Left ventricle myocardium superior (tissue), 1 donor: ENCODE measurements around the gene RSPH9. TPM values are rescaled to one million over a fixed set of nuclear protein-coding genes. Genes with fewer than 3 reads are reported as not detected.
"Not testable (repeated sequence)": the region's sequence is repeated elsewhere in the genome, so short reads cannot be mapped to it uniquely, and the experiment has no call there.

Experiments
- ATAC-seq: fragments of 200-7000 bp; cut with Tn5 transposase; one replicate; pipeline ENCODE4 v1.9.1; 2020; ENCODE audit warnings: mild to moderate bottlenecking, moderate library complexity
- DNase-seq: peaks from one replicate; pipeline ENCODE4 v3.0.0-alpha.2; 2020
- intact Hi-C: fragments of 100-400 bp; cut with micrococcal nuclease; formaldehyde crosslinking; loops from one replicate; pipeline ENCODE4 v1.11.0; 2022
- total RNA-seq: library from RNA; stranded (reverse); fragmentation: NEBNext Ultra II Directional; extraction: Animal tissue kit (Norgen Biotek cat#: 25700); gene quantifications from one replicate; pipeline ENCODE4 v1.2.1, GENCODE V29; 2021
- donor health status: DM: no; HTN: yes; CAD: no; lungs with severe emphysema.

Gene RSPH9
- total RNA-seq, 1 donor from 2014 or later = 0.15 TPM

DNA sequence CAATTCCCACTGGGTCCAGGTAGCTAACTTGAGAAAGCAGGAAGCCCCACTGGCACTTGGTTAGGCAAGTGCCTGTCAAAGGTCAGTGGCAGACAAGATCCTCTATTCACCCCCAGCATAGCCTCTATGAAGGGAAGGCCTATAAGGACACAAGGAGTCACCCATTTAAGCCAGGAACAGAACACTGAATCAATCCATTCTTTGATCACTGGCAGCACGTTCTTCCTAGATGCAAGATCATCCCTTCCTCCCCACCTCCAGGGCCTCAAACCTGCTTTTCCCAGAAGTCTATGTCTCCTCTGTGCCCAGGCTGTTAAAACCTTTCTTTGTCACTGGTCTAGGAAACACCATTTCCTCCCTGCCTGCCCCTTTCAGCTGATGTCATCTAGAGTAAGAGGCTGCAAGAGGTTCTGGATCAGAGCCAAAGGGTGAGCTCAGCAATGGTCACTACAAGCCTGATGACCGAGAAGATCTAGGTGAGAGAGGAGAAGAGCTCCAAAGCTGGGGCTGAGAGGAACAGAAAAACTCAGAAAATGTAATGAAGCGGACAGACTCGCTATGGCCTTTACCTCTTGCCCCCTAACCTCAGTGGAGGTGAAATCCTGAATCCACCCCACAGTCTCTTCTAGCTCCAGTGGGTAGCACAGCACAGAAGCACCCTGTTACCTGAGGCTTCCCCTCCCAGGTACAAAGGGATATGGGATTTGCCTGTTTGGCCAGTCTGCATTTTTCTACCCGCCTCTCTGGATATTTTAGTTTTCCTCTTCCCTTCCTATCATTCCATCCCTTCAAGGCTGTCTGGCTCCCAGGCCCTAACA lies 17.6 kb upstream of the RSPH9 start:
- intact Hi-C loops = no loop called here
- ATAC-seq = peak; percentile 6
- DNase-seq = peak; percentile 46

GRCh38 chr6:43628393-43629103 lies 16.3 kb upstream of the RSPH9 start:
- DNase-seq (no peak), ATAC-seq (peak; percentile 4)
- intact Hi-C loops = no loop called here

- peak; percentile 99 for DNase-seq
- intact Hi-C loops = no loop called here
- ATAC-seq = peak; percentile 89
Measured at GRCh38 chr6:43629104-43629504, 15.7 kb upstream of the RSPH9 start, which contains the start of gene GTPBP2. TSS of gene GTPBP2 (minus strand) at chr6:43629264. CDS start at chr6:43629162, 102 bp downstream.

GRCh38 chr6:43629505-43630300 lies 15.1 kb upstream of the RSPH9 start:
- peak; percentile 95 for DNase-seq
- intact Hi-C loops = no loop called here
- peak; percentile 88 for ATAC-seq

DNA sequence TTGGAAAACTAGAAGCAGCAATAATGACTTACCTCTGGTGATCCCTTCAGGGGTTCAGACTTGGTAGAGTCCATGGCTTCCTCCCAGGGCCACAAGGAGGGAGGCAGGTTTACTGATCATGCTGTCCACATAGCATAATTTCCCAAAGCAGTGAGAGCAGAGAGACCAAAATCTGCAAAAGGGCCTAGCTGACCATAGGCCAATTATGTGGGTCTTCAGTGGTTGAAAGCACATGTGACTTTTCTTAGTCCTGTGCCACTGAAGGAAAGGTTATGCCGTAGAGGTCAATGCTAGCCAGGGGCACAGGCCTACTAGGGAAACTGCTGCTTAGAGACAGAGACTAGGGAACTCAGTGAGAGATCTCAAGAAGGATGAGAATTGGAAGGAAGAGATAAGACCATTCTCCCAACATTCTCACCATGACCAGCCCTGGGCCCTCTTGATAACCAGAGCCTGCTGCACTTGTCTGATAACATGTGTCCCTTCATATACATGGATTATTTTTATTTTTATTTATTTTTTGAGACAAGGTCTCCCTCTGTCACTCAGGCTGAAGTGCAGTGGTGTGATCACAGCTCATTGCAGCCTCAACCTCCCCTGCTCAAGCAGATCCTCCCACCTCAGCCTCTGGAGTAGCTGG lies 13.7 kb upstream of the RSPH9 start:
- DNase-seq (no peak), ATAC-seq (no peak)
- intact Hi-C loops = no loop called here

- intact Hi-C loops, DNase-seq, ATAC-seq: not testable (repeated sequence)
Measured at GRCh38 chr6:43633002-43633401, 11.8 kb upstream of the RSPH9 start.

- intact Hi-C loops = no loop called here
Measured at GRCh38 chr6:43634702-43635303, 10.0 kb upstream of the RSPH9 start.

GRCh38 chr6:43635387-43636307 lies 9.2 kb upstream of the RSPH9 start, which contains the start of gene MAD2L1BP:
TSS of gene MAD2L1BP (plus strand) at chr6:43635840. CDS start at chr6:43635876, 36 bp downstream.
- DNase-seq (peak; percentile 90), ATAC-seq (peak; percentile 90)
- intact Hi-C loops = no loop called here

More at GRCh38 chr6:43634702-43635303, 10.0 kb upstream of the RSPH9 start:
- ATAC-seq = no peak
- no peak for DNase-seq

- ATAC-seq (no peak), DNase-seq (no peak)
- intact Hi-C loops = no loop called here
Measured at GRCh38 chr6:43636308-43636659, 8.6 kb upstream of the RSPH9 start.

- intact Hi-C loops = no loop called here
- ATAC-seq (no peak), DNase-seq (no peak)
Measured at GRCh38 chr6:43639984-43640800, 4.6 kb upstream of the RSPH9 start.

GRCh38 chr6:43645613-43645964 lies 753 bp downstream of the RSPH9 start:
- intact Hi-C loops = no loop called here
- peak; percentile 4 for ATAC-seq
- no peak for DNase-seq

DNA sequence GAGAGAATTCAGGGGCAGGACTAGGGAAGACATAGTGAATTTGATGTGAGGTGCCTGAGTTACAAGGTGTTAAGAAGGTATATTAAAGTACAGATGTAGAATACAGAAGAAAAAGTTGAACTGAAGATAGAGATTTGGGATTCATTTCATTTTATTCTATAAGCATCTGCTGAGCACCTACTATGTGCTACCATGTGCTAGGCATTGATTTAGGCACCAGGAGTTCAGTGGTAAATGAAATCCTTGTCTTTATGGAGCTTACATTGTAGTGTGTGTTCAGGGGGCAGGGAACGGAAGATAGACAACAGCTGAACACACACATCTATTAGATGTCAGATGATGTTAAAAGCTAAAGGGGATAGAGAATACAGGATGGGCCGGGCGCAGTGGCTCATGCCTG lies 2.8 kb downstream of the RSPH9 start:
- DNase-seq (no peak), ATAC-seq (no peak)
- intact Hi-C loops = no loop called here

DNA sequence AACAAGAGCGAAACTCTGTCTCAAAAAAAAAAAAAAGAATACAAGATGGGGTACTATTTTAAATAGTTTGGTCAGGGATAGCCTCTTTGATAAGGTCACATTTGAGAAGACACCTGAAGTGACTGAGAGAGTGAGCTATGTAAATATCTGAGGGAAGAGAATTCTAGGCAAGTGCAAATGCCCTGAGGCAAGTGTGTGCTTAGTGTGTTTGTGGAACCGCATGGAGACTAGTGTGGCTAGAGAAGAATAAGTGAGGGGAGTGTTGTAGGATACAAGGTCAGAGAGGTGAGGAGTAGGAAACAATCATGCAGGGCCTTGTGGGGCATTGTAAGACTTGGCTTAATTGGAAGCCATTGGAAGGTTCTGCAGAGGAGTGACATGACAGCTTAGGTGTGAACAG lies 3.4 kb downstream of the RSPH9 start:
- intact Hi-C loops = no loop called here
- no peak for DNase-seq

DNA sequence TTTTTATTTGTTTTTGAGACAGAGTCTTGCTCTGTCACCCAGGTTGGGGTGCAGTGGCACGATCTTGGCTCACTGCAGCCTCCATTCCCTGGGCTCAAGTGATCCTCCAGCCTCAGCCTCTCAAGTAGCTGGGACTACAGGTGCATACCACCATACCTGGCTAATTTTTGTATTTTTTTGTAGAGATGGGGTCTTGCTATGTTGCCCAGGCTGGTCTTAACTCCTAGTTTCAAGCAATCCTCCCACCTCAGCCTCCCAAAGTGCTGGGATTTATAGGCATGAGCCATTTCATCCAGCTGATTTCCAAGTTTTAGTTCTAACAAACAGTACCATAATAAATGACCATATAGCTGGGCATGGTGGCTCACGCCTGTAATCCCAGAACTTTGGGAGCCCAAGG lies 8.0 kb downstream of the RSPH9 start:
- ATAC-seq, intact Hi-C loops, DNase-seq: not testable (repeated sequence)

More for the DNA sequence above, 3.4 kb downstream of the RSPH9 start:
- ATAC-seq = no peak

DNA sequence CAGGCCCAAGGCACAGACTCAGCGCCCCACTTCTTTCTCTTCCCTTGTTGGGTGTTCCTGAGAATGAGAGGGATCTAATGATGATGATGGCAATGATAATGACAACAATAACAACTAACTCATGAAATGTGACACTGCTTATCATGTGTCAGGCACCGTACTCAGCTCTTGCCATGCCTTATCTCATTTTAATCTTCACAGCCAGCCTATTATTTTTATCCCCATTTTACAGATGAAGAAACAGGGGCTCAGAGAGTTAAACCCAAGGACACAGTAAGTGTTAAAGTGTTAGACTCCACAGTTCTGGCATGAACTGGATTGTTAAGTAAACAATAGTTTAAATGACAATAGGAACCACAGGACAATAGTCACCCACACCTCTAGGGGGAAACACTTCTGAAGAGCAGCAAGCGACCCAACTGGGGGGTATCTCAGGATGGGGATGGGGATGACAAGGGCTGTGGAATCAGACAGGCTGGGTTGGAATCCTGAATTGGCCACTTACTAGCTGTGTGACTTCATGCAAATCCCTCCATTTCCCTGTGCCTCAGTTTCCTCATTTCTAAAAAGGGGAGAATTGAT lies 12.5 kb downstream of the RSPH9 start:
- intact Hi-C loops = no loop called here
- DNase-seq (no peak), ATAC-seq (no peak)

DNA sequence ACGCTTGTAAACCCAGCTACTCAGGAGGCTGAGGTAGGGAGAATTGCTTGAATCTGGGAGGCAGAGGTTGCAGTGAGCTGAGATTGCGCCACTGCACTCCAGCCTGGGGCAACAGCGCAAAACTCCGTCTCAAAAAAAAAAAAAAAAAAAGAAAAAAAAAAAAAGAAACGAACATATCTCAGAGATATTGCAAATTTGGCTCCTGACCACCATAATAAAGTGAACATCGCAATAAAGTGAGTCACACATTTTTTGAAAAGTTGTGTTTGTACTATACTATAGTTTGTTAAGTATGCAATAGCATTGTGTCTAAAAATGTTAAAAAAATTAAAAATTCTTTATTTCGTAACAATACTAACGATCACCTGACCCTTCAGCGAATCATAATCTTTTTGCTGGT lies 13.3 kb downstream of the RSPH9 start:
- ATAC-seq = no peak
- intact Hi-C loops = no loop called here
- no peak for DNase-seq

GRCh38 chr6:43662948-43663347 lies 18.1 kb downstream of the RSPH9 start:
- DNase-seq, ATAC-seq, intact Hi-C loops: not testable (repeated sequence)
